ENCODE measurements around the gene LRRN4CL.

- TF ChIP-seq NFIC (IDR thresholded peaks at IDR 0.05), result no peak
- TF ChIP-seq CREB1 (IDR thresholded peaks at IDR 0.05; ENCODE audit: low read depth), result no peak
- TF ChIP-seq YY1 (IDR thresholded peaks at IDR 0.05; ENCODE audit: low read depth), result no peak
- no peak for TF ChIP-seq REST (IDR thresholded peaks at IDR 0.05; ENCODE audit: low read depth)
- TF ChIP-seq TAF1 (IDR thresholded peaks at IDR 0.05; ENCODE audit: low read depth), result no peak
- TF ChIP-seq EGR1 (IDR thresholded peaks at IDR 0.05), result no peak
- no peak for TF ChIP-seq USF1 (IDR thresholded peaks at IDR 0.05)
- TF ChIP-seq FOXM1 (IDR thresholded peaks at IDR 0.05; ENCODE audit: borderline replicate concordance, low read depth), result no peak
- no peak for TF ChIP-seq TEAD4 (IDR thresholded peaks at IDR 0.05)
- no peak for TF ChIP-seq MAX (IDR thresholded peaks at IDR 0.05)
These were observed 27.5 kb upstream of the LRRN4CL start for GRCh38 chr11:62716816-62717215.
